ENCODE results near the gene ZNF624. TPM values are rescaled to one million over a fixed set of nuclear protein-coding genes. Genes with fewer than 3 reads are reported as not detected.
"Not testable (repeated sequence)": the region's sequence is repeated elsewhere in the genome, so short reads cannot be mapped to it uniquely, and the experiment has no call there.

Gene ZNF624
- total RNA-seq, 1 donor from 2014 or later = 12.1 TPM

- Mint-ChIP-seq H3K36me3 (ENCODE audit: low read depth) (no peaks in the 10 kb centered on the region), H3K4me1 (no peaks in the 10 kb centered on the region)
- TF ChIP-seq CTCF (conservative IDR thresholded peaks at IDR 0.05) = no peak
Observed at GRCh38 chr17:16676676-16677268, 23.1 kb upstream of the ZNF624 start.

GRCh38 chr17:16666907-16667636 lies 13.4 kb upstream of the ZNF624 start:
- Mint-ChIP-seq H3K4me3 (peak overlapping the region; percentile 82), H3K27me3 (ENCODE audit: low read depth) (peaks cover 19% of the 10 kb centered on the region)
- not testable (repeated sequence) for H3K27ac Mint-ChIP-seq (ENCODE audit: unreplicated experiment); H3K36me3 Mint-ChIP-seq (ENCODE audit: low read depth); H3K4me1 Mint-ChIP-seq; DNase-seq (ENCODE audit: low read depth, low spot score); H3K9me3 Mint-ChIP-seq

More at GRCh38 chr17:16676676-16677268, 23.1 kb upstream of the ZNF624 start:
- no peak overlapping the region for H3K4me3 Mint-ChIP-seq
- H3K9me3 Mint-ChIP-seq = no peaks in the 10 kb centered on the region
- no peak overlapping the region for H3K27ac Mint-ChIP-seq (ENCODE audit: unreplicated experiment)
- DNase-seq (ENCODE audit: low read depth, low spot score) = no peak
- H3K27me3 Mint-ChIP-seq (ENCODE audit: low read depth) = peaks cover 4% of the 10 kb centered on the region

- not testable (repeated sequence) for H3K4me3 Mint-ChIP-seq; DNase-seq (ENCODE audit: low read depth, low spot score); H3K36me3 Mint-ChIP-seq (ENCODE audit: low read depth); H3K27ac Mint-ChIP-seq (ENCODE audit: unreplicated experiment); H3K9me3 Mint-ChIP-seq; H3K4me1 Mint-ChIP-seq
- H3K27me3 Mint-ChIP-seq (ENCODE audit: low read depth) = peaks cover 19% of the 10 kb centered on the region
Observed at GRCh38 chr17:16666553-16666906, 12.9 kb upstream of the ZNF624 start.

- H3K36me3 Mint-ChIP-seq (ENCODE audit: low read depth) = no peaks in the 10 kb centered on the region
- peaks cover 28% of the 10 kb centered on the region for H3K27me3 Mint-ChIP-seq (ENCODE audit: low read depth)
- no peaks in the 10 kb centered on the region for H3K4me1 Mint-ChIP-seq
- H3K4me3 Mint-ChIP-seq = no peak overlapping the region
- no peak overlapping the region for H3K27ac Mint-ChIP-seq (ENCODE audit: unreplicated experiment)
- no peak for TF ChIP-seq CTCF (conservative IDR thresholded peaks at IDR 0.05)
- DNase-seq (ENCODE audit: low read depth, low spot score) = no peak
- peaks cover 6% of the 10 kb centered on the region for H3K9me3 Mint-ChIP-seq
Observed at GRCh38 chr17:16662936-16663335, 9.3 kb upstream of the ZNF624 start.

DNA sequence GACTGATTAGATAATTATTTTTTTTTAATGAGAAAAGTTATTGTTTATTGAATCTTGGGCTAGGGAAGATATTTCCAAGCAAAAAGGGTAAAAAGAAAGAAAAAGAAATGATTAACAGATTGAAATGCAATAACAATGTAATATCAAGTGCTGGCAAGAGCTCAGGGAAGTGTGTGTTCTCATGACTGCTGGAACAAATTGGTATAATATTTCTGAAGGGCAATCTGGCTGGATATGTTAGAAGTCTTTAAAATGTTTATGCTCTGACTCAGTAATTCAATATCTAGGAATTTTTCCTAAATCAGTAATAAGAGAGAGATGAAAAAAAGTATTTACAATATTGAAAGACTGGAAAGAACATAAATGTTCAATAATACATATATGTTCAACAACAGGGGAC lies 7.6 kb upstream of the ZNF624 start:
- H3K36me3 Mint-ChIP-seq (ENCODE audit: low read depth) = no peaks in the 10 kb centered on the region
- H3K27me3 Mint-ChIP-seq (ENCODE audit: low read depth) = peaks cover 24% of the 10 kb centered on the region
- H3K4me3 Mint-ChIP-seq = no peak overlapping the region
- TF ChIP-seq CTCF (conservative IDR thresholded peaks at IDR 0.05) = no peak
- no peaks in the 10 kb centered on the region for H3K4me1 Mint-ChIP-seq
- H3K9me3 Mint-ChIP-seq = peaks cover 6% of the 10 kb centered on the region
- H3K27ac Mint-ChIP-seq (ENCODE audit: unreplicated experiment) = no peak overlapping the region
- DNase-seq (ENCODE audit: low read depth, low spot score) = no peak

GRCh38 chr17:16652847-16653366 lies 743 bp downstream of the ZNF624 start:
- DNase-seq (ENCODE audit: low read depth, low spot score) = no peak
- H3K9me3 Mint-ChIP-seq = no peaks in the 10 kb centered on the region
- peaks cover 21% of the 10 kb centered on the region for H3K4me1 Mint-ChIP-seq
- H3K36me3 Mint-ChIP-seq (ENCODE audit: low read depth) = peaks cover 2% of the 10 kb centered on the region
- no peak for TF ChIP-seq CTCF (conservative IDR thresholded peaks at IDR 0.05)
- H3K27me3 Mint-ChIP-seq (ENCODE audit: low read depth) = peaks cover 6% of the 10 kb centered on the region
- peak overlapping the region; percentile 40 for H3K27ac Mint-ChIP-seq (ENCODE audit: unreplicated experiment)
- H3K4me3 Mint-ChIP-seq = peak overlapping the region; percentile 92

Data from neural crest cell (in vitro differentiated cells).